HG03108 (cell line): ENCODE results near the gene MSANTD7.
"Not testable (repeated sequence)": the region's sequence is repeated elsewhere in the genome, so short reads cannot be mapped to it uniquely, and the experiment has no call there.

Experiments used
- ATAC-seq: cut with Tn5 transposase; IDR thresholded peaks from one replicate; pipeline ENCODE4 v1.9.1; 2021; ENCODE audit warnings: moderate library complexity; ENCODE audit not compliant: unreplicated experiment

MSANTD7 gene, protein sequence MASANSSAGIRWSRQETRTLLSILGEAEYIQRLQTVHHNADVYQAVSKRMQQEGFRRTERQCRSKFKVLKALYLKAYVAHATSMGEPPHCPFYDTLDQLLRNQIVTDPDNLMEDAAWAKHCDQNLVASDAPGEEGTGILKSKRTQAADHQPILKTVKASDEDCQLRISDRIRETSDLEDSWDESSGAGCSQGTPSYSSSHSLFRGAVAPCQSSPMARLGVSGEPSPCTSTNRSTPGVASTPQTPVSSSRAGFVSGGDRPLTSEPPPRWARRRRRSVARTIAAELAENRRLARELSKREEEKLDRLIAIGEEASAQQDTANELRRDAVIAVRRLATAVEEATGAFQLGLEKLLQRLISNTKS

DNA sequence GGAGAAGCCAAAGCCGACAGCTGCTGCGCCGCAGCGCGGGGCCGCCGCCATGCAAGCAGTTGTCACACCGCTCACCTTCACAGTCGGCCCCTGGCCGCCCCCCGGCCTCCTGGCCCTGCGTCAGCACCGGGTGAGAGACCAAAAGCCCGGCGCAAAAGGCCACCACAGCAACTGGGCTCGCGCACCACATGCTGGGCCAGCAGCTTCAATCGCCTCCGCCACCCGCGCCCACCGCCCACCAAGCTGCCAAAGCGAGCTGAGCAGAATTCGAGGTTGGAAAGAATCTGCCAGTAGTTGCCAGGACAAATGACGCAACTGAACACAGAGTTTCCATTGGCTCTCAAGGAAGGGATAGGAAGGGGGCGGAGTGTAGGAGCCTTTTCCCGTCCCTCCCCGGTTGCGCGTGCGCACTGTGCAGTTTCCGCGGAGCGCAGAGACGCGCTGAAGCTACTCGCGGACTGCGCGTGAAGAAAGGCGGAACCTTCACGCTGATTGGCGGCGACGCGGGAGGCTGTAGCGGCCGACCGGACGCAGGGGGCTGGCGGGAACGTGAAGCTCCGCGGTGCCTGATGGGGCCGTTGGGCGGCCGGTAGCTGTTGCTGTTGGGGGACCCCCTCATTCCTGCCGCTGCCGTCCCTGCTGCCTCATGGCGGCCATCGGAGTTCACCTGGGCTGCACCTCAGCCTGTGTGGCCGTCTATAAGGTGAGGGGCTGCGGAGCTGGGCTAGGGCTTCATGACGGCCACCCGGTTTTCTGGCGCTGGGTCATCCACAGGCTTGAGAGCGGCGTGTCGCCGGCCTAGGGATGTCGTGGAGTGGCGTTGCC lies at the start of gene MSANTD7, which contains the start of the genes CDNF and HSPA14:
TSS of gene MSANTD7 (plus strand) at position 550 of the 825 bp plus-strand sequence. CDS start 3,979 bp downstream, outside the sequence.
TSS of gene CDNF (minus strand) at position 281 of the 825 bp plus-strand sequence. CDS start at position 190, 91 bp downstream.
TSS of gene HSPA14 (plus strand) at position 550 of the 825 bp plus-strand sequence. CDS start at position 647, 97 bp downstream.
- ATAC-seq = peak; percentile 96

DNA sequence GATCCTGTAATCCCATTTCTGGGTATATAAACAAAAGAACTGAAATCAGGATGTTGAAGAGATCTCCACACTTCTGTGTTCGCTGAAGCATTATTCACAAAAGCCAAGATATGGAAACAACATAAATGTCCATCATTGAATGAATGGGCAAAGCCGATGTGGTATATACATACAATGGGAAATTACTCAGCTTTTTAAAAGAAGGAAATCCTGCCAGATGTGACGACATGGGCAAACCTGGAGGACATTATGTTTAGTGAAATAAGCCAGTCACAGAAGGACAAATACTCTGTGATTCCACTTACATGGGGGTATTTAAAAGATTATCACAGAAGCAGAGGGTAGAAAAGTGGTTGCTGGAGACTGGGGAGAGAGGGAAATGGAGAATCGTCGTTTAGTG lies 39.5 kb upstream of the MSANTD7 start:
- ATAC-seq = no peak

DNA sequence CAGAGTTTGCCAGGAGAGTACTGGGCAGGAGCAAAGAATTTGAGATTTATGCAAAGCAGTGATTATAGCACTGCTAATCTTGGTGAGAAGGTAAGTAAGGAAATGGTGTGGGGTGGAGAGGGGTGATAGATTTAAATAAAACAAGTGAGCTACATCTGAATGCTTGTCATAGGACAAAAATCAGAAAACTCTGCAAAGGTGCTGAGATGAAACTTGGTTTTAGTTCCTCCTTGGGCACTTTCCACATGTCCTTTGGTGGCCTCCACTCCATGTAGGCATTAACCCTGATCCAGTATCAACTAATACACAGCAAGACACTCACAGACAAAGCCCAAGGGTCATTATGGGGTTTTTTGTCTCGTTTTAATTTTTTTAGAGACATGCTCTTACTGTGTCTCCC lies 37.7 kb upstream of the MSANTD7 start:
- no peak for ATAC-seq

DNA sequence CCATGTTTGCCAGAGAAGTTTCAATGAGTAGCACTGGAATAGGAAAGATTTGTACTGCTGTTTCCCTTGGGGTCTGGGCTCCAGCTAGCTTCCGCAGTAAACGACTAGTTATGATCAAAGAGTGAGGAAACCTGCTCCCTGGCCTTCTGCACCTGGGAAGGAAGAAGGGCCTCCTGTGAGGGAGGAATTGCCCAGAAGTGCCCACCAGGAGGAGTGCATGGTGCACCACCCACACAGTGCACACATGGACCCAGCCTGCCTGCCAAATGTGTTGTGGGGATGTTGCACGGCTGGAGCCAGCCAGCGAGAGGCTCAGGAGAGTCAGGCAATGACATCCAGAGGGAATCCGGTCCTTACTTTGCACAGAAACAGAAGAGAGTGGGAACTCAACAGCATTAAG lies 36.4 kb upstream of the MSANTD7 start:
- no peak for ATAC-seq

DNA sequence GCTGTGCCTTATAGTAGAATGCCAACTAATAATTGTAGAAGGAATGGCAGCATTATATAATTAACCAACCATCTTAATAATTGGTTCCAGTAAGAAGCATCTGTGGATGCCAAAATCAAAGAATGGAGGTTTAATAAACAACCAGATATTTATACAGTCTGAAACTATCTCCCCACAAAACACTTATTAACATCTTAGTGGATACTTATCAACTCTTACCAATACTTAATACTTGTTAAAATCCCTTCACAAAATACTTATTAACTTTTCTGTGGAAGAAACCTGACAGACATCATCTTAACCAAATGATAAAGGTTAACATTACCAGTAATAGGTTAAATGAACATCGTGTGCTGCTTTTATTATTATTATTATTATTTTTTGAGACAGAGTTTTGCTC lies 34.3 kb upstream of the MSANTD7 start:
- no peak for ATAC-seq

DNA sequence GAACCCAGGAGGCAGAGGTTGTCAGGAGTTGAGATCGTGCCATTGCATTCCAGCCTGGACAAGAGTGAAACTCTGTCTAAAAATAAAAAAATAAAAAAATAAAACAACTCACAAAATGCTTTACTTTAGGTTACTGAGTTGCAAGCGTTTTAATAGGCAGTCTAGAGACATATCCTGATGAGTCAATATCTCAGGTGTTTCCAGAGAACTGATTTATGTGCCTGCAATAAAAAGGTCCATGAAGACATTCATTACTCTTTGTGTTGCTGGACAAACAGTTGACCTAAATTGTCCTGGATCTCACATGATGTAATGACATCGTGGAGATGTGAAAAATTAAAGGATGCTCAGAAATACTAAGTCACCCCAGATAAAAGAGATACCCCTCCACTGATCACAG lies 31.8 kb upstream of the MSANTD7 start:
- no peak for ATAC-seq

DNA sequence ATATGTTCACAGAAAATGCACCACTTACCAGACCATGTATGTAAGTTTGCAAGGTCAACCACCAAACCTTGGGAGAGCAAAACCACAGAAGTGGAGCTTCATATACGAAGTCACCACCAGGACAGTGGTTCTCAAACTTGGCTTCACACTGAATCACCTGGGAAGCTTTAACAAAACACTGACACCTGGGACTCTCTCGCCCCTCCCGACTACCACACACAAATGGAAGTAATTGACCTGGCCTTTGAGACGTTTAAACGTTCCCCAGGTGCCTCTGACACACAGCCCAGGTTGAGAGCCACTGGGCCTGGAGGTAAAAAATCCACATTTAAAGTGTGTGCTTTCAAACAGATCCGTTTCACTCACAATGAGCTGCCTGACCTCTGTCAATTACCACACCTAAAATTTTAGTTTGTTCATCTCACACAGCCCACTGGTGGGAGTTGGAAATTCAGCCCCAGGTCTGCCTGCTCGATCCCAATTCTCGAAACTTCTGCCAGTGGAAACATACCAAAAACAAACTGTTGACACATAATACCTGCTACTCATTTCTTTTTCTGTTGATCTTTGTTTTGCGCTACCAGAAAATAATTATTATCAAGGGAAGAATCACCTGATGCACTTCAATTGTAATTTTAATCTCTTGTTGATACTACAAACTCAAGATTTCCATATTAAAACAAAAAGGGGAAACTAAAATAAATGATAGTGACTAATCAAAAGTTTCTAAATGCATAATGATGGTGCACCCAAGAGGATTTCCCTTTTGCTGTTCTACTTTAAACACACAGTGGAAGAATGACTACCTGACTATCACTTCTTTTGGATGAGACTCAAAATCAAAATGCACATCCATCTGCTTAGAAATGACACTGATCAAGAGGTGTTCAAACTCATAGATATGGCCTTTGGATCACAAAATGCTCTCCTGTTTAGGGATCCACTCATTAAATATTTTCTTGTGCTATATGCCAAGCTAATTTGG lies 26.8 kb upstream of the MSANTD7 start:
- no peak for ATAC-seq

DNA sequence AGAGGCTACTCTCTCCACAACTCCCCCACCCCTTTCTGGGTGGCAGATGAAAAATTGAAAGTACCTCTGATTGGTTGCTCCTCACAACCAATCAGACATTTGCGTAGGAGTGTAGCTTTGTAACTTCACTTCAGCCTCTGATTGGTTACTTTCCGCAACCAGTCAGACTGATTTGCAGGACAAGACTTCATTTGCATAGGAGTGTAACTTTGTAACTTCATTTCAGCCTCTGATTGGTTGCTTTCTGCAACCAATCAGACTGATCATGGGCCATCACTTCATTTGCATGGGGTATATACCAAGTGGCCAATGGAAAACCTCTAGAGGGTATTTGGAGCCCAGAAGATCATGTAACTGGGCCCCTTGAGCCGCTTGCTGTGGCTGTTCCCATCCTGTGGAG lies 25.8 kb upstream of the MSANTD7 start:
- no peak for ATAC-seq

DNA sequence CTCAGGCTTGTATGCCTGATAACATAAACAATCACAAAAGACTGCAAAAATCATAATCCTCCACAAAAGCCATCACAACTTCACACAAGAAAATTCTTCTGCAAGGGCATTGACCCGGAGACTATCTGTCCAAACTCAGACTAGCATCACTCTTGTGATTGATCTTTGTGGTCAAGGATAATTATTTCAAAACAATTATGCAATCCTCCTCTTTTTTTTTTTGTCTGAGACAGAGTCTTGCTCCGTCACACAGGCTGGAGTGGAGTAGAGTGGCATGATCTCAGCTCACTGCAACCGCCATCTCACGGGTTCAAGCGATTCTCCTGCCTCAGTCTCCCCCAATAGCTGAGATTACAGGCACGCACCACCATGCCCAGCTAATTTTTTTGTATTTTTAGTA lies 22.4 kb upstream of the MSANTD7 start:
- no peak for ATAC-seq

DNA sequence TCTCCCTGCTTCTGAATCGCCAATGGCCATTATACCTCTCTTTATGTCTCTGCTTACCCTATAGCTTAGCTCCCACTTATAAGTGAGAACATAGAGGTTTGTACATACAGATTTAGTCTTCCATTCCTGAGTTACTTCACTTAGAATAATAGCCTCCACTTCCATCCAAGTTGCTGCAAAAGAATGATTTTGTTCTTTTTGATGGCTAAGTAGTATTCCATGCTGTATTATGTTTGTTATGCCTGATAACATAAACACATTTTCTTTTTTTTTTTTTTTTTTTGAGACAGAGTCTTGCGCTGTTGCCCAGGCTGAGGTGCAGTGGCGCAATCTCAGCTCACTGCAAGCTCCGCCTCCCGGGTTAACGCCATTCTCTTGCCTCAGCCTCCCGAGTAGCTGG lies 21.4 kb upstream of the MSANTD7 start:
- ATAC-seq = not testable (repeated sequence)

DNA sequence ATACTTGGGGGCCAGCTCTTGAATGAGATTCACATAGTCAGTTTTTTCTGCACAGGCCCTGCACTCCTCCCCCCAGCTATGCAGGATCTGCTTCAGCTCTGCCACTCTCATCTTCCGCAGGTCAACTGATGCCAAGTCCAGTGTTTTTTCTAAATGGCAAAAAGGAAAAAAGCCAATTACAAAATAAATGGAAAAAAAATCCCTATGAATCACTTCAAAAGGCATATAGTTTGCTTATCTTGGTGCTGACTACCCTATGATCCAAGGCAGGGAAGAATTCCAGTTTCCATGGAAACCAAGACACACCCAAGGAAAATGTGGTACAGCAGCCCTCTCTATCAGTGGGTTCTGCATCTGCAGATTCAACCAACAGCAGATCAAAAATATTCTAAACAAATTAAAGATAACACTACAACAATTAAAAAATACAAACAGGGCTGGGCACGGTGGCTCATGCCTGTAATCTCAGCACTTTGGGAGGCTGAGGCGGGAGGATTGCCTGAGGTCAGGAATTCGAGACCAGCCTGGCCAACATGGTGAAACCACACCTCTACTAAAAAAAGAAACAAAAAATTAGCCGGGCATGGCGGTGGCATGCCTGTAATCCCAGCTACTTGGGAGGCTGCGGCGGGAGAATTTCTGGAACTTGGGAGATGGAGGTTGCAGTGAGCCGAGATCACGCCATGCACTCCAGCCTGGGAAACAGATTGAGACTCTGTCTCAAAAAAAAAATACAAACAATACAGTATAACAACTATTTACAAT lies 17.9 kb upstream of the MSANTD7 start:
- ATAC-seq = no peak

DNA sequence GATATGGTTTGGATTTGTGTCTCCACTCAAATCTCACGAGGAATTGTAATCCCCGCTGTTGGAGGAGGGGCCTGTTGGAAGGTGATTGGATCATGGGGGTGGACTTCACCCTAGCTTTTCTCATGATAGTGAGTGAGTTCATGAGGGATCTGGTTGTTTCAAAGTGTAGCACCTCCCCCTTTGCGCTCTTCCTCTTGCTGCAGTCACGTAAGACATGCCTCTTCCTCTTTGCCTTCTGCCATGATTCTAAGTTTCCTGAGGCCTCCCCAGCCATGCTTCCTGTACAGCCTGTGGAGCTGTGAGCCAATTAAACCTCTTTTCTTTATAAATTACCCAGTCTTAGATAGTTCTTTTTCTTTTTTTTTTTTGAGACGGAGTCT lies 17.3 kb upstream of the MSANTD7 start:
- ATAC-seq = no peak

DNA sequence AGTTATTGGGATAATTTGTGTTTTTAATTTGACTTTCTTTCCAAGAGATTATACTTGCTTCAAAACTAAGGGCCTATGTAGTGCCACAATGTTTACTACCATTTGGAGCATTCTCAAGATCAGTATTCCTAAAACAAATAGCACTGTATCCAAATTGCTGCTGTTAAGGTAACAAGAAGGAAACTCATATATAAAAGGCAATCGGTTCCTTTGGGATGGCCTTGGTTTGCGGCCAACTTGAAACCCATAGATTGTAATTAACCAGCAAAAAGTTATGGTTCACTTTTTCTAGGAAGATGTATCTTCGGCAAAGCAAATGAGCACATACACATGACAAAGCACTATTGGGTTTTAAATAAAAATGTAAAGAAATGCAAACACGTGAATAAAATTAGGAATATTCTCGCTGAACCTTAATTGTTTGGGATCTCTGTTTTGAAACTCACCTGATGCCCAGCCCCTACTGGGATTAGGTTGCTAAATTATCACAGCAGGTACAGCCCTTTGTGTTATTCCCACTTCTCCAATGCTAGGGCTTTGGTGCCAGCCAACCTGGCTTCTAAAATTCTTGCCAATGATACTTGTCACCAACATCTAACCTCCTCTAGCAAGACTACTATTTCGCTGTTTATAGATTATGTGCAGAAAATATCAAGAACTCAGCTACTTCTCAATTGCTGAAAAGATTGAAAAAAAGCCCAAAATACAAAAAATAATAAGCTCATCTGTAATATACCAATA lies 16.3 kb upstream of the MSANTD7 start:
- no peak for ATAC-seq

DNA sequence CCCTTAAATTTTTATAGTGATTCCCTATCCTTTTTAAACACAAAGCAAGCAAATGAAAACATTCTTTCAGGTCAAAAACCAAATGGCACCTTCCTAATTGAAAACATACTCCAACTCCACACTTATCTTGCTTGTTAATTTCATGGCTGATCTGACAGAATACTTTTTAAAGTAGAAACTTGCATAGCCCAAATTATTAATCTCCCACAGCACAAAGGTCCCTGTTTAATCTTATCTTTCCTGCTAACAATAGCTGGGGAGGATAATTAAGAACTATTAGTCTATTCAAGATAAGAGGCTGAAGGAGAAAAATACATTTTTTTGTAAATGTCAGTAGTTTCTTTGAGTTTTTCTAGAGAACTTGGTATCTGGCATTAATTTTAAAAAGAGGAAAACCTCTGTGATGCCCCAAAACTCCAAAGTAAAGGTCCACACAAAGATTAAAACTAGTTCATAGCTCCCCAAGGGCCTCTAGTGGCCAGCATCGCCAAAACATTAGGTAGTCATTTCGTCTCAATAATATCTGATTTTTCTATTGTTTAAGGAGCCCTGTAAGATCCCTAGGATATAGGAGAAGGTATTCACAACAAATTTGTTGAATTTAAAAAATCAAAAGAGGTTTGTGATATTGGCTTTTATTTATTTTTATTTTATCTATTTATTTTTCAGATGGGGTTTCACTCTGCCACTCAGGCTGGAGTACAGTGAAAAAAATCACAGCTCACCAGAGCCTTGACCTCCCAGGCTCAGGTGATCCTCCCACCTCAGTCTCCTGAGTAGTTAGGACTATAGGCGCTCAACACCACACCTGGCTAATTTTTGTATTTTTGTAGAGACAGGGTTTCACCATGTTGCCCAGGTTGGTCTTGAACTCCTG lies 15.0 kb upstream of the MSANTD7 start:
- no peak for ATAC-seq

DNA sequence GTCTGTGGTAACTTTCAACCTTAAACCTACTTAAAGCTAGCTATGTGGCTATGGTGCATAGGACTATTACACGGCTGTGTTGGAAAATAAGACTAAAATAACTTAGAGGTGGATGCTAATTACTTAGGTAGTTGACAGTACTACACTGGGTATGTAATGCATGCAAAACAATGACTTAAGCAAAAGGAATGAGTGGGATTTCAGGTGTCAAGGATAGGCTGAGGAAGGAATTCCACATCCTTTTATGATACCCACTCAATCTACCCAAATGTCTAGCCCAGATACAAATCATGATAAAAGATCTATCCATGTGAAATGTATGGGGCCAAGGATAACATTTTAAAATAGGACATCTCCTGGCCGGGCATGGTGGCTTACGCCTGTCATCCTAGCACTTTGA lies 14.1 kb upstream of the MSANTD7 start:
- no peak for ATAC-seq

DNA sequence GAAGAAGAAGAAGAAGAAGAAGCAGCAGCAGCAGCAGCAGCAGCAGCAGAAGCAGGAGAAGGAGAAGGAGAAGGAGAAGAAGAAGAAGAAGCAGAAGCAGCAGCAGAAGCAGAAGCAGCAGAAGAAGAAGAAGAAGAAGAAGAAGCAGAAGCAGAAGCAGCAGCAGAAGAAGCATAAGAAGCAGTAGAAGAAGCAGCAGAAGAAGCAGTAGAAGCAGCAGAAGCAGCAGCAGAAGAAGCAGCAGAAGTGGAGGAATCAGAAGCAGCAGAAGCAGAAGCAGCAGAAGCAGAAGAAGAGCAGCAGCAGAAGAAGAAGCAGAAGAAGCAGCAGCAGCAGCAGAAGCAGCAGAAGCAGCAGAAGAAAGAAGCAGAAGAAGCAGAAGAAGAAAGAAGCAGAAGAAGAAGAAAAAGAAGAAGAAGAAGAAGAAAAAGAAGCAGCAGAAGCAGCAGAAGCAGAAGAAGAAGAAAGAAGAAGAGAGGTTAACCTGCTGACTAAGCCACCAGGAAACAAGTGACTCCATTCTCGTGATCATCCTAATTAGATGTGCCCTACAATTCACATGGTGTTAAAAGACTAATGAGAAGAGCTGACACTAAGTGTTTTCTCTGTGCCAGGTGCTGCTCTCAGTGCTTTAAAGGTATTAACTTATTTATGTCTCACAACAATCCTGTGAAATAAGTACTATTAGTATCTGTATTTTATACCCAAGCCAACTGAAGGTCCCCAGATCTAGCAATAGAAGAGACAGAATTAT lies 11.9 kb upstream of the MSANTD7 start:
- no peak for ATAC-seq

DNA sequence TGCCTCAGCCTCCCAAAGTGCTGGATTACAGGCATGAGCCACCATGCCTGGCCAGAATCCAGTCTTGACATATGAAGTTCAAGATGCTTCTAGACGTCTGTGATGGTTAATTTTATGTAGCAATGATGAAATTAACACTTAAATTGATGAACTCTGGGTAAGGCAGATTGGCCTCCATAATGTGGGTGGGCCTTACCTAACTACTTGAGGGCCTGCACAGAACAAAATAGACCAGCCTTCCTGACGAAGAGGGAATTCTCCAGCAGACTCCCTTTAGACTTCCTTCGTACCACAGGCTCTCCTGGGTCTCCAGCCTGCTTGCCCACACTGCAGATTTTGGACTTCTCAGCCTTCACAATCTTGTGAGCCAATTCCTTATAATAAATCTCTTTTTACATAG lies 5.0 kb upstream of the MSANTD7 start:
- ATAC-seq = no peak

DNA sequence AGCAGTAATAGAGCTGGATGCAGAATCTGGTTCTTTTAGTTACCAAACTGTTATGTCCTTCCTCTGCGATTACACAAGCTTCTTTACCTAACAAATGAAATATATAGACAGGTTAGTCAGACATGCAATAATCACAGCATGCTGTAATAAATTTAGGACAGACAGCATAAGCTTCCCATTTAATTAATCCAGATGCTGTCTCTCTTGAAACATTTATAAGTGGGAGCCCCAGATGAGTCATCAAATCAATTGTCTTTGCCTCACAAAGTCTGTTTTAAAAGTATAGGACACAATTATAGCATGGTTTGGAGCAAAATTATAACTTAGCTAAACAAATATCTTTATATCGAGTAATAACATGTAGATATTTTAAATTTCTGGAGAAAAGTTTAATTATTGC lies 1.9 kb upstream of the MSANTD7 start:
- ATAC-seq = no peak
